Stimulated activated CD4-positive, alpha-beta T cell treated with anti-CD3 and anti-CD28 coated beads, Interleukin-1b, Interleukin-23, amount 100 ng/mL, for 48 hours (primary cell): ENCODE results near the gene PAX7.

Experiments used
- DNase-seq: peaks from one replicate; pipeline ENCODE4 v3.0.0-alpha.2; 2020

Gene PAX7

GRCh38 chr1:18768086-18768485 is 137.4 kb downstream of the PAX7 start:
- no peak for DNase-seq

- no peak for DNase-seq
Measured at GRCh38 chr1:18769140-18769539, 138.5 kb downstream of the PAX7 start.

- DNase-seq = no peak
Measured at GRCh38 chr1:18770799-18771198, 140.2 kb downstream of the PAX7 start.

DNA sequence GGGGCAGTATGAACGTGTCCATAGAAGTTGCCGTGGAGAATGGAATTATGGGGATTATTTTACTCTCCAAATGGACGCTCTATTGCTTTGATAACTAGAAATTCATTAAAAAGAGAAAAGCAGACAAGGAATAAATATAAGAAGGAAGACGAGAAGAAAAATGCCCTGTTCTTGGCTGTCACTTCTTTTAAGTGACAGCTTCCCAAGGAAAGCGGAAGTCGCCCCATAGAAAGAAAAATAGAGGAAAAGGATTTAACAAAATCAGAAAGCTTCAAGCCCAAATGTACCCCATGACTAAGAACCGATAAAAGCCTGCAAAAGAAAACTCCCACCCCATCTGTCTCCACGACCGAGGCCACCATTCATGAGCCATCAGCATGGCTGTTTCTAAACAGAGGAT is 143.1 kb downstream of the PAX7 start:
- no peak for DNase-seq

DNA sequence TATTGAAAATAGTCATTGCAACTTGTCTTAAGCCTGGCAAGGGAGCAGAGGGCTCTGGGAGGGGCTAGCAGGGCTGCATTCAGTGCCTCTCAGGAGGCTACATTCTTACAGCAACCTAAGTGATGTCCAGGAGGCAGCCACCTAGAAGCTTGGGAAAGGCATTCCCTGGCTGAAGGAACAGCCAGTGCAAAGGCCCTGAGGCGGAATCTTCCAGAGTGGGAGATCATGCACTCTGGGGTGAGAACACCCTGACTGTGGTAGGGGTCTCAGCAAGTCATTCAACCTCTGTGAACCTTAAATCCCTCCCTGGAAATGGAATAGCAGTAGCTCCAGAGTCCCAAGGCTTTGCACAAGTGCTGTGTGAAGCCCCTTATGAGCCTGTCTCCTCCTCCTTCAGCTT is 144.7 kb downstream of the PAX7 start:
- no peak for DNase-seq

DNA sequence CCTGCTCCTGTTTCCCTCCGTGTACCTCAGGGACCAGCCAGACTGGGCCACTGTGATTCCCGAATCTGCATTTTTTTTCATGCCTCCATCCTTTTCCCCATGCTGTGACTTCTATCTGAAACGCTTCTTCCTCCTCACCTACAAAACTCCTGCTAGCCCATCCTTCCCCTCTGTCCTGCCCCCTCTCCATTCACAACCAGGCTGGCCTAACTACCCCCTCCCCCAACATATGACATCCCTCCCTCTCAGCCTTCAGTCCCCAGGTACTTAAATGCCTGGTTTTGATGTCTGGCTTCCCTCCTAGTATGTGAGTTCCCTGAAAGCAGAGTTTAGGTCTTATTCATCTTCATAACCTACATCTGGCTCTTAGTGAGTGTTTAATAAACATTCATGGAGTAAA is 146.1 kb downstream of the PAX7 start:
- DNase-seq = no peak

- no peak for DNase-seq
Measured at GRCh38 chr1:18778437-18778836, 147.8 kb downstream of the PAX7 start.

- no peak for DNase-seq
Measured at GRCh38 chr1:18781031-18781430, 150.4 kb downstream of the PAX7 start.

GRCh38 chr1:18783705-18784481 is 153.2 kb downstream of the PAX7 start:
- no peak for DNase-seq

DNA sequence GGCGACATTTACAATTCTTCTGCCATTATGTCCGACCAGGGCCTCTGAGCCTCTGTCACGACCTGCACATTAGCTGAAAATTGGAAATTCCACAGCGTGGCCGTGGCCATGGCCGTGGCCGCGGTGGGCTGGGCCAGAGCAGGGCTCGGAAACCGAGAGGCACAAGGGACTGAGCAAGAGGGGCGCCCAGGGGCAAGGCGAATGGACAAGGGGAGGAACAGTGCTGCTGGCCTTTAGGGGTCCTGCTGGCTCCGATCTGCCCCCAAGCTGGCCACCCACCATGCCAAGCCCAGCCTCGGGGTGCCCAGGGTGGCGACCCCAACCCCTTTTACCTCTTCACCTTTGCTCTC is 153.8 kb downstream of the PAX7 start:
- no peak for DNase-seq

GRCh38 chr1:18786149-18786548 is 155.5 kb downstream of the PAX7 start:
- no peak for DNase-seq

GRCh38 chr1:18787825-18788385 is 157.3 kb downstream of the PAX7 start:
- no peak for DNase-seq

DNA sequence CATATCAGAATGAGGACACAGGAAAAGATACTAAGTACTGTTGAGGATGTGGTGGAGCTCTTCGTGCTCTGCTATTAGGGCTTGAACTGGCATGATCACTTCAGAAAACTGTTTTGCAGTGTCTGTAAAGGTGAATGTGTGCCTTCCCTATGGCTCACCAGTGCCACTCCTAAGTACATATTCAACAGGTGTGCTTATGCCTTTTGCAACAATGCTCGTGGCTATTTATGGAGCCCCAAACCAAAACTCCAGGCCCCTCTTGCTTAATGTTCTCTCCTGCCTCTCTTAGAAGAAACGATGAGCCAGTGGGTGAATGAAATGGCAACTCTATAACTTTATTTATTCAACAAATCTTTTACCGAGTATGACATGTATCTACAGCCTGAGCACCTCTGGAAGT is 158.6 kb downstream of the PAX7 start:
- DNase-seq = no peak

DNA sequence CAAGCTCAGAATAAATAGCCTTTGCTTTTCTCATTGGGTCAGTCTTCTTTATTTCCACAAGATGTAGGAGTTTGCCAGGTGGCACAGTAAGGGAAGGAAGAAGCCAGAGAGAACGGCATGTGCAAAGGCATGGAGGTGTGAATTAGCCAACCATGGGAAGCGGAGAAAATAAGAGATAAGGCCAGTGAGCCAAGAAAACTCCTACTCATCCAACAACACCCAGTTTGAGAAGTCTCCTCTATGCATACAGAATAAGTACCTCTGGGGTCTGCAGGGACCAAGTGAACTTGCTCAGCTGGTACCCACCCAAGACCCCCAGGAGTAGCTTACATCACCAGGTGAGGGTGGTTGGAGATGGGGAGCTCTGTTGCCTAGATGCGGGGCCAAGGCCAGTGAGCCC is 162.1 kb downstream of the PAX7 start:
- no peak for DNase-seq

DNA sequence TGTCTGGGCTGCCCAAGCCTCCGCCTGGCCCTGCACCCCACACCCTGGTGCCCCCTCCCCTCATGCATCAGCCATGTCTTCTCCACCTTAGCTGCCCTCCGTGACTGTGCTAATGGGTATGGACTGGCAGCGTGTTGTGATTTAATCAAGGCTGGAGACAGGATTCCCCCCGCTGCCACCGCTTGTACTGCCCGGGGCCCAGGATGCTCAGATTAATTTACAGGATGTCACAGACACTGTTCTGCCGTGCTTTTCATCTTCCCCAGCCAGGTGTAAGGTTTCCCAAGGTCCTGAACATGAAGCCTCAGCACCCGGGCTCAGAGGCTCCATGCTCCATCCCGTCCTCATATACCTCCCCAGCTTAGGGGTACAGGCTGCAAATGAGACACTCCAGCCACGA is 162.5 kb downstream of the PAX7 start:
- no peak for DNase-seq

DNA sequence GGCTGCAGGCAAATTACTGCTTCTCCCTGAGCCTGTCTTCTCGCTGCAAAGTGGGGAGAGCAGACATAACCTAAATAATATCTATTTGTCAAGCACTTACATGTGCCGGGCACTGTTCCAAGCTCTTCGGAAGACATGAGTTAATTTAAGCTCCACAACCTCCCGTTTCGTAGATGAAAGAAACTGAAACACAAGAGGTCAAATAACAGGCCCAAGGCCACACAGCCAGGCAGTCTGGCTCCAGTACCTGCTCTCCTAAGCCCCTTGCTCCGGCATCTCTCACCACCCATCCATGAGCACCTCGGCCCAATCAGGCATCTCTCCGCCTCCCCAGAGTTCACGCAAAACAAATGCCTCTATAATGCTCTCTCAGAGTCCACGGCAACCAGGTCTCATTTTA is 163.4 kb downstream of the PAX7 start:
- DNase-seq = no peak

DNA sequence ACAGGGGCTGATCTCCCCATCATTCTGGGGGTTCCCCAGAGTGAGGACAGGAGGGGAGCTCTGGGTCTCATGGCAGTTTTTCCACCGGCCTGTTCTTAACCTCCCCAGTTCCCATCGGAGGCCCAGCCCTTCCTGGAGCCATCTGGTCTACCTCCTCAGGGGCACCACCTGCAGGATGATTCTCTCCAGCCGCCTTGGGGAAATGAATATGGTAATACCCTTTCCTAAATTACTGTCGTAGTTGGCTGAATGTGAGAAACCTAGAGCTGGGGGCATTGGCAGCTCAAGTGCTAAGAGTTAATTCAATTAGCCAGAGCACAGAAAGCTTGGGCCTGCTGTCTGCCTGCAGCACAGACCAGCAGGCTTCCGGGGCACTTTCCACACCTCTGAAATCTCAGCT is 163.9 kb downstream of the PAX7 start:
- no peak for DNase-seq

GRCh38 chr1:18795002-18795689 is 164.5 kb downstream of the PAX7 start:
- no peak for DNase-seq

DNA sequence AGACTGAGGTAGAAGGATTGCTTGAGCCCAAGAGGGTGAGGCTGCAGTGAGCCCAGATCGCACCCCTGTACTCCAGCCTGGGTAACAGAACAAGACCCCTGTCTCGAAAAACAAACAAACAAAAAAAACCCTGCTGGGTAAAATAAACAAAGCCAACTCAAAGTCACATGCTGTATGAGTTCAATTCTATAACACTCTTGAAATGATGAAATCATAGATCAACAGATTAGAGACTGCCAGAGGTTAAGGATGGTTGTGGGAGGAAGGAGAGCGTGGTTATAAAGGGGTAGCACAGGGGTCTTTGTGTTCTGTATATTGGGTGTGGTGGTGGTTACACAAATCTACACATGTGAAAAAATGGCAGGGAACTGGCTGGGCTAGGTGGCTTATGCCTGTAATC is 166.3 kb downstream of the PAX7 start:
- no peak for DNase-seq
